AG10803 (cell line): ENCODE results near the gene METTL22.

Experiments
- DNase-seq: peaks from one replicate; pipeline ENCODE4 v3.0.0; 2010; ENCODE audit warnings: low read depth
- H3K4me3 ChIP-seq: 2 replicates; pipeline ENCODE4 v1.5.1; 2011; ENCODE audit warnings: mild to moderate bottlenecking, low read length, control low read depth
- TF ChIP-seq, protein P1 (sequence below): conservative IDR thresholded peaks from 2 replicates; pipeline ENCODE4 v1.5.1; 2011; ENCODE audit warnings: mild to moderate bottlenecking, low read length, control low read depth, inconsistent platforms

METTL22 gene

DNA sequence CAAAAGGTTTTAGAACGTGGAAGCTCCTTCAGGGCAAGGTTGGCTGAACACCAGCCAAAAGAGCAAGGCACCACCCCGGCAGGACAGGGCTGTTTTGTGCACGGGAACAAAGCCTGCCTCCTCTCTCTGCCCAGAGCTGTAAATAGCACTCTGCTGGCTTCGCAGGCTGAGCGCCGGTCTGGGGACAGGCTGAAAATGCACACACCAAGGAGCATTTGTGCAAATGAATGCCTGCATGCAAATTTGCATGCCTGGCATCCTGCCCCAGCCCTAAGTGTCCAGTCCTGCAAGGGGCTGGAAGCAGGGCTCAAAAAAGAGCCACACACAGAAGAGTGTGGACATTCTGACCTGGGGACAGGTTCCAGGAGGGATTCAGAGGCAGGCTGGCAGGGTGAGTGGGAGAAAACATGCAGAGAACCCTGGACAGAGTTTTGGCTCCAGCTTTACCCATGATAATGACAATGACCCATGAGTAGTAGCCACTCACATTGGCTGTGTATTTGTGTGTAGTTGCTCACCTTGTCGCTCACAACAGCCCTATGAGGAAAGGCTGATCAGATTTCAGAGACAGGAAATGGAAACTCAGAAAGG lies 64.6 kb downstream of the METTL22 start:
- TF ChIP-seq, protein P1, sequence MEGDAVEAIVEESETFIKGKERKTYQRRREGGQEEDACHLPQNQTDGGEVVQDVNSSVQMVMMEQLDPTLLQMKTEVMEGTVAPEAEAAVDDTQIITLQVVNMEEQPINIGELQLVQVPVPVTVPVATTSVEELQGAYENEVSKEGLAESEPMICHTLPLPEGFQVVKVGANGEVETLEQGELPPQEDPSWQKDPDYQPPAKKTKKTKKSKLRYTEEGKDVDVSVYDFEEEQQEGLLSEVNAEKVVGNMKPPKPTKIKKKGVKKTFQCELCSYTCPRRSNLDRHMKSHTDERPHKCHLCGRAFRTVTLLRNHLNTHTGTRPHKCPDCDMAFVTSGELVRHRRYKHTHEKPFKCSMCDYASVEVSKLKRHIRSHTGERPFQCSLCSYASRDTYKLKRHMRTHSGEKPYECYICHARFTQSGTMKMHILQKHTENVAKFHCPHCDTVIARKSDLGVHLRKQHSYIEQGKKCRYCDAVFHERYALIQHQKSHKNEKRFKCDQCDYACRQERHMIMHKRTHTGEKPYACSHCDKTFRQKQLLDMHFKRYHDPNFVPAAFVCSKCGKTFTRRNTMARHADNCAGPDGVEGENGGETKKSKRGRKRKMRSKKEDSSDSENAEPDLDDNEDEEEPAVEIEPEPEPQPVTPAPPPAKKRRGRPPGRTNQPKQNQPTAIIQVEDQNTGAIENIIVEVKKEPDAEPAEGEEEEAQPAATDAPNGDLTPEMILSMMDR: no peak
- H3K4me3 ChIP-seq: no peak overlapping the region
- no peak for DNase-seq

DNA sequence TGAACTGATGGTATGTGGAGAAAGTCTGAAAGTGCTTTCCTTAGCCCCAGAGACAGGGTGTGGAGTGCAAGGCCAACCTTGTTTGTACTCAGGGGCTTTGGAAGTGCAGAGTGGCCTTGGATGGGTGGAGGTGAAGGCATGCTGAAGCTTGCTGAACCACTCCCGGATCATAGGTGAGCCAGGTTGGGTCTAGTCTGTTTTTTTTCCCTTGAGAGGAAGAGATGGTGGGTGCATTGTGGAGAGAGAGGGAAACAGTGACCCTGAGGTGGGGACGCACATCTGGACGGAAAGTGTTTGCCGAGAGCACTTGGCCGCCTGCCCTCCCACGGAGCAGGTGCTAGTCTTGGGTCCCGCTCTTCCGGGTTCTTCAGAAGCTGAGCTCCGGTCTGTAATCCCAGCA lies 65.4 kb downstream of the METTL22 start:
- TF ChIP-seq, protein P1: no peak
- no peak for DNase-seq
- H3K4me3 ChIP-seq: no peak overlapping the region

DNA sequence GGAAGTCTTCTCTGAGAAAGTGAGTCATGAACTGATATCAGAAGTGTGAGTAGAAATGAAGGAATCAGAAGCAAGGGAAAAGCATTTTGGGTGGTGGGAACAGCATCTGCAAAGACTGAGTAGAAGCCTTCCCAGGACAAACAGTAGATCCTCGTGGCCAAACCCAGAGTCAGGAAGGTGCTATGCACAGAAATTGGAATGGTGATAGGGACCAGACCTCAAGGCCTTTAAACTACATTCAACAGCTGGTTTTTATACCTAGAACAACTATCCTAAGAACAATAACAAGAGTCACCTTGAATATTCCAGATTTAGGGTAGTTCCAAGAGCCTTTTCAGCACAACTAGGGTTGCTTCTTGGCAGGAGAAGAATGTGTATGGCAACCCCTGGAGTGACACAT lies 68.2 kb downstream of the METTL22 start:
- DNase-seq: no peak
- TF ChIP-seq, protein P1: no peak
- H3K4me3 ChIP-seq: no peak overlapping the region

DNA sequence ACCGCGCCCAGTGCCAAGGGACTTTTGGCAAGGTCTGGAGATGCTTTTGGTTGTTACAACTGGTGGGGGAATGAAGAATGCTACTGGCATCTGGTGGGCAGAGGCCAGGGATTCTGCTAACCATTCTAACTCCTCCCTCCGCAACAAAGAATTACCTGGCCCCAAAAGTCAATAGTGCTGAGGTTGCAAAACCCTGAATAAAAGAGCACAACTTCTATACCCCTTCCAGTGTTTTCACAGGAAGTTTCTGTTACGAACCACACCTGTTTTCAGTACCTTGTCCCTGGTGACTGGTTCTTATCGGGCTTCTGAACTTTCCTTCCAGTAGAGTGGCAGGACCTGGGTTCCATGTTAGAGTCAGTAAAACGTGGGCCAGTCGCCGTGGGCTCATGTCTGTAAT lies 70.2 kb downstream of the METTL22 start:
- no peak for DNase-seq
- TF ChIP-seq, protein P1: no peak
- no peak overlapping the region for H3K4me3 ChIP-seq

DNA sequence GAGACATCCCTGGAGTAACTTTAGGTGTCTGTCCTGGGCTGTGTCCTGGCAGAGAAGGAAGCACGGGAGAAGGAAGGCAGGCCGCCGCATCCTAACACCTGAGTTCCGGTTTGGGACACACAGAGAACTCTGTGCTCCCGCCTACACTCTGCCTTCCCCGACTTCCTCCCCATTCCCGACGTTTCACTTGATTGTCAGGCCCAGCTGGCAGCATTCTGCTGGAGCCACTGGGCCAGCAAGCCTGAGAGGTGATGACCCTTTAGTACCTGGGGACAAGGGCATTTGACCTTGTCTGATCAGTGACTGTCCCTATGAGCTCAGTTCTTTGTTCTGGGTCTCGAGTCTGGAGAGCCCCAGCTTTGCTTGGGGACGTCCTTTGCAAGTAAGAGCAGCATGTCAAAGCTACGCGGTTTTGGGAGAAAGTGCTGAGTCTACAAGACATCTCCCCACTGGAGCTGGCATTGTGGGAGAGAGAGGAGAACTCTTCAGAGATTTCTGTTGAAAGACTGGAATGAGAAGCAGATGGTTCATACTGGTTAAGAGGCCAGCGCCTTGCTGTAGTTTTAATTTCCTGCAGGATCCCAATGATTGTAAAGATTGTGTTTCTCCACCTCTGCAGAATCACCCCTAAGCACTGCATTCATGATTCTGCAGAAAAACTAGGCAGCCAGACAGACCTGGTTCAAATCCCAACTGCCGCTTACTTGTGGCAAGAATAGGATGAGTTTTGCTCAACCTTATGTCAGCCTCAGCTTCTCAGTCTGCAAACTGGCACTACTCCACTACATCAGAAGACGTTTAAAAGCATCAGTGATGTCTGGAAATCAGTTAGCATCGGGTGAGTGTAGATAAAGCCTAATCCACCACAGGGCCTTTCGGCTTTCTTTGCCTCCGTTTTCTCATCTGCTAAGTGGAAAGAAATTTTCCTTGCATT lies 73.6 kb downstream of the METTL22 start:
- TF ChIP-seq, protein P1: no peak
- no peak for DNase-seq
- no peak overlapping the region for H3K4me3 ChIP-seq

DNA sequence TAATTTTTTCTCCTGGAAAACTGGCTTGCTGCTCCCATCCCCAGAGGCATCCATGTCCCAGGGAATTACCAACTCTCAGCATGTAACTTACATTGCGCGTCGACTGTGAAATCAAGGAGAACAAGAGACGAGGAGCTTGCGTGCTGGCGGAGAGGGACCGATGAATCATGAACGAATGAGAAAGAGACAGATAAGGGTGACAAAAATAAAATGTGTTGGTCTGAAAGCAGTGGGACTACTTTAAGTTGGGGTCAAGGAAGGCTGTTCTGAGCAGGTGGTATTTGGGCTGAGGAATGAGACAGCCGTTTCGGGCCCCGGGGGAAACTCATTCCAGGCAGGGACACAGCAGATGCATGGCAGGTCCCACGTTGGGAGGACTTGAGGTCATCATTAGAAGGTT lies 75.4 kb downstream of the METTL22 start:
- DNase-seq: no peak
- H3K4me3 ChIP-seq: no peak overlapping the region
- TF ChIP-seq, protein P1: no peak

DNA sequence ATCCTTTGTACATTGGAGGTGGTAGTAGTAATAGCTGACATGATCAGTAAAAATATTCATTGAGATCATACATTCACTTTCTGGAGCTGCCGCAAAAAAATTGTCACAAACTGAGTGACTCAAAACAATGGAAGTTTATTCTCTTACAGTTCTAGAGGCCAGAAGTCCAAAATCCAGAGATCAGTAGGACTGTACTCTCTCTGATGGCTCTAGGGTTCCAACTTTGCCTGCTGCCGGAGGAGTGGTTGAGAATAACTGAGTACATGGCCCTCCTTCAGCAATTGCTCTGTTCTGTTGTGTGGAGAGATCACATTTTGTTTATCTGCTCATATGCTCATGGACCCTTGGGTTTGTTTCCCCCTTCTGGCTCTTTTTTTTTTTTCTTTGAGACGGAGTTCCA lies 76.5 kb downstream of the METTL22 start:
- no peak for DNase-seq
- TF ChIP-seq, protein P1: no peak
- no peak overlapping the region for H3K4me3 ChIP-seq
